Kidney epithelial cell (primary cell): ENCODE measurements around the gene MTHFD1. TPM values are rescaled to one million over a fixed set of nuclear protein-coding genes. Genes with fewer than 3 reads are reported as not detected.

Experiments used
- DNase-seq: peaks from one replicate; pipeline ENCODE4 v3.0.0-alpha.2; 2010; ENCODE audit warnings: low read depth
- H3K27me3 ChIP-seq: 2 replicates; pipeline ENCODE4 v1.6.0; 2011; ENCODE audit warnings: low read length; ENCODE audit not compliant: control insufficient read depth, insufficient read depth
- H3K36me3 ChIP-seq: 2 replicates; pipeline ENCODE4 v1.5.1; 2011; ENCODE audit warnings: low read length; ENCODE audit not compliant: control insufficient read depth, insufficient read depth
- H3K4me3 ChIP-seq: 2 replicates; pipeline ENCODE4 v1.5.1; 2011; ENCODE audit warnings: low read depth, mild to moderate bottlenecking, control low read depth, low read length
- CTCF ChIP-seq: IDR thresholded peaks from 2 replicates; pipeline ENCODE4 v1.5.1; 2011; ENCODE audit warnings: mild to moderate bottlenecking, moderate library complexity, low read length, control low read depth, inconsistent platforms; ENCODE audit not compliant: insufficient read depth, poor library complexity, severe bottlenecking
- total RNA-seq: library from RNA; depleted of rRNA; stranded (reverse); fragments of >200 nt; gene quantifications from 2 replicates; pipeline ENCODE4 v1.2.3, GENCODE V29; 2015

The MTHFD1 gene
- total RNA-seq, 1 donor from 2014 or later, result 44.4 TPM

DNA sequence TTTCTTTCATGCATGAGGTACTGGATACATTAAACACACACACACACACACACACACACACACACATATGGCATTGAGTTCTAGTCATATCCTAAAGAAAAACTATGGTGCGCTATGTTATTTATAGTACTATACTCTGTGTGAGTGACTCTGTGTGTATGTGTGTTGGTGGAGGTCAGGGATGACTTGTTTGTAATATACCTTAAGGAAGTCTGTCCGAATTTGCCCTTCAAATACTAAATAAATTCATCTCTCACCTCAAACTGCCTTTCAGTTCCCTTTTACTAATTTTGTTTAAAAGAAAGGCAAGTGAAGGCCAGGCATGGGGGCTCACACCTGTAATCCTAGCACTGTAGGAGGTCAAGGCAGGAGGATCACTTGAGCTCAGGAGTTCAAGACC is 75.0 kb downstream of the MTHFD1 start:
- peaks cover 1% of the 10 kb centered on the region for H3K36me3 ChIP-seq
- H3K4me3 ChIP-seq, result no peak overlapping the region
- H3K27me3 ChIP-seq, result no peaks in the 10 kb centered on the region
- no peak for TF ChIP-seq CTCF
- DNase-seq, result no peak

- peaks cover 2% of the 10 kb centered on the region for H3K36me3 ChIP-seq
- no peak for DNase-seq
Measured at GRCh38 chr14:64463873-64464272, 75.7 kb downstream of the MTHFD1 start.

GRCh38 chr14:64464651-64465050 is 76.5 kb downstream of the MTHFD1 start:
- peaks cover 3% of the 10 kb centered on the region for H3K36me3 ChIP-seq
- no peaks in the 10 kb centered on the region for H3K27me3 ChIP-seq
- no peak for DNase-seq
- TF ChIP-seq CTCF, result no peak
- peak overlapping the region; percentile 60 for H3K4me3 ChIP-seq

More at GRCh38 chr14:64463873-64464272, 75.7 kb downstream of the MTHFD1 start:
- H3K4me3 ChIP-seq, result no peak overlapping the region
- TF ChIP-seq CTCF, result no peak
- no peaks in the 10 kb centered on the region for H3K27me3 ChIP-seq

- Histone ChIP-seq H3K36me3 (peaks cover 3% of the 10 kb centered on the region), H3K4me3 (peak within 1 kb of the TSS; percentile 60), H3K27me3 (no peaks in the 10 kb centered on the region)
- no peak for TF ChIP-seq CTCF
- DNase-seq, result no peak
Measured at GRCh38 chr14:64465191-64465822, 77.2 kb downstream of the MTHFD1 start, which contains the start of gene AKAP5. AKAP5 (plus strand) TSS chr14:64465499; CDS start chr14:64468395, 2,896 bp downstream.

DNA sequence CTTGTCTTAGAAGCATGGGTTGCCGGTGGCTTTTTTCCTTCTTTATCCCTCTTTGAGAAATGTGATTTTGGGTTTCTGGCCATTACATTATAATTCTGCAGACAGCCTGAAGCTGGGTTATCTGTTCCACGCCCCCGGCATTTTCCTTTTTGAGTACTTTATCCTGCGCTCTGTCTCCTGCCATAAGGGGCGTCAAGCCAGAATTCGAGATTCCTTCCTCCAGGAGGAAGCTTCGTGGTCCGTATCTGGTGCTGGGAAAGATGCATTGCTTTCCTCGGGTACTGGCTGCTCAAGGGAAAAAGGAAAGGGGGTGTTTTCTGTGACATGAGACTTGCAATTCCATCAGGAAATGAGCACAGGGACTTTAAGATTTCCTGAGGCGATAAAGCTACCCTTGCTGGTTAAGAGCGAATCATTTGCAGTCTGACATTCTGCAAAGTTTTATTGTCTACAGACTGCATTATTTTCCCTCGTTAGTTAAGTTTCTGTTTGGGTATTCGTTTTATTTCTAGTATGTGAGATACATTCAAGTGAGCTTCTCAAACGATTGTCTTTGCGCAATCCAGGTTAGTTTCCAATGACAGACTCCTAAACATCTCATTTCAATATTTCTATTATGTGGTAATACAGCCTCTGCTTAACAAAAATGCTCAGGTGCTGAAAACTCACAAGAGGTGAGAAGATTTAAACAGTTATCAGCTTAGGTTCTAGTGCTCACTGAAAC is 77.8 kb downstream of the MTHFD1 start:
- Histone ChIP-seq H3K27me3 (no peaks in the 10 kb centered on the region), H3K36me3 (peaks cover 3% of the 10 kb centered on the region), H3K4me3 (peak overlapping the region; percentile 60)
- no peak for DNase-seq
- peak; percentile 31 for TF ChIP-seq CTCF

DNA sequence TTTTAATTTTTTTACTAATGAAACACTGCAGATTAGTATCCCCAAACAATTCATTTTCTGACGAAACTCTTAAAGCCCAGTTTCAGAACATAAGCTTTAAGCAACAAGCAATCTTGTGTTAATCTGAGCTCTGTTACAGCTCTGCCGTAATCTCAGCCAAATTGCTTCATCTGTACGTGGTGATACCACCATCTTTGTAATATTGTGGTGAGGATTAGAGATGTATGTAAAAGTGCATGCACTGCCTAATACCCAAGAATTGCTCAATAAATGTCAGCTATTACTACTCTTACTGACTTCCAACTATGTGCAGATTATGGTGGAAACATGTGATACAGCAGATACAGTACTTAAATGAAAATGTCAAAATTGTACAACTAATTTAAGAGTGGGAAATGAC is 78.9 kb downstream of the MTHFD1 start:
- no peak for DNase-seq
- Histone ChIP-seq H3K27me3 (no peaks in the 10 kb centered on the region), H3K4me3 (no peak overlapping the region), H3K36me3 (peaks cover 3% of the 10 kb centered on the region)
- TF ChIP-seq CTCF, result no peak
